DND-41 (cell line): ENCODE results near the gene FREY1.

ENCODE experiments used
- ATAC-seq: fragments of 200-7000 bp; cut with Tn5 transposase; 3 replicates; pipeline ENCODE4 v1.9.1; 2021; ENCODE audit warnings: low read depth; ENCODE audit not compliant: insufficient read depth
- DNase-seq: peaks from one replicate; pipeline ENCODE4 v3.0.0-alpha.2; 2020
- H2AFZ ChIP-seq: 2 replicates; pipeline ENCODE4 v1.6.0; 2012; ENCODE audit warnings: low read depth, low read length
- H3K27ac ChIP-seq: 2 replicates; pipeline ENCODE4 v1.5.1; 2012; ENCODE audit warnings: low read length, inconsistent platforms
- H3K27me3 ChIP-seq: fragments of 200-600 bp; sonication (generic); 2 replicates; pipeline ENCODE4 v1.6.0; 2012; ENCODE audit warnings: low read length, mild to moderate bottlenecking, inconsistent platforms; ENCODE audit not compliant: insufficient read depth, poor library complexity
- H3K36me3 ChIP-seq: 2 replicates; pipeline ENCODE4 v1.5.1; 2012; ENCODE audit warnings: low read length, inconsistent platforms; ENCODE audit not compliant: insufficient read depth
- H3K4me1 ChIP-seq: 2 replicates; pipeline ENCODE4 v1.5.1; 2012; ENCODE audit warnings: mild to moderate bottlenecking, low read length; ENCODE audit not compliant: insufficient read depth
- H3K4me2 ChIP-seq: 2 replicates; pipeline ENCODE4 v1.6.0; 2012; ENCODE audit warnings: mild to moderate bottlenecking, moderate library complexity, low read length, inconsistent platforms; ENCODE audit not compliant: insufficient read depth
- H3K4me3 ChIP-seq, 2 experiments: fragments of 200-600 bp in 1 of 2; shearing (Covaris generic) in 1 of 2; 2 replicates each; pipeline ENCODE4 v1.5.1; 2012 to 2016; ENCODE audit warnings: inconsistent platforms in 2 of 2, low read length in 2 of 2, mild to moderate bottlenecking in 2 of 2, low read depth in 1 of 2, moderate library complexity in 1 of 2
- H3K79me2 ChIP-seq: 2 replicates; pipeline ENCODE4 v1.6.0; 2012; ENCODE audit warnings: low read length, inconsistent platforms; ENCODE audit not compliant: insufficient read depth
- H3K9ac ChIP-seq: 2 replicates; pipeline ENCODE4 v1.6.0; 2012; ENCODE audit warnings: low read depth, mild to moderate bottlenecking, inconsistent platforms, low read length, moderate library complexity
- H3K9me3 ChIP-seq: 2 replicates; pipeline ENCODE4 v1.5.1; 2012; ENCODE audit warnings: low read length, moderate library complexity, mild to moderate bottlenecking, inconsistent platforms; ENCODE audit not compliant: insufficient read depth, severe bottlenecking
- H4K20me1 ChIP-seq: 2 replicates; pipeline ENCODE4 v1.6.0; 2012; ENCODE audit warnings: low read length; ENCODE audit not compliant: insufficient read depth
- CTCF ChIP-seq: IDR thresholded peaks from 2 replicates; pipeline ENCODE4 v1.5.1; 2012; ENCODE audit warnings: borderline replicate concordance, low read length, moderate library complexity, mild to moderate bottlenecking; ENCODE audit not compliant: poor library complexity, severe bottlenecking; ENCODE audit errors: extremely low read depth
- EZH2 ChIP-seq: IDR thresholded peaks from 3 replicates; pipeline ENCODE4 v1.6.1; 2012; ENCODE audit warnings: borderline replicate concordance, low read depth, mild to moderate bottlenecking, moderate library complexity, low read length, inconsistent platforms; ENCODE audit not compliant: severe bottlenecking

Gene FREY1

GRCh38 chr11:45857961-45858474 is 49.1 kb downstream of the FREY1 start:
- Histone ChIP-seq H3K9me3 (no peaks in the 10 kb centered on the region), H3K27me3 (no peaks in the 10 kb centered on the region), H3K9ac (no peak overlapping the region), H3K4me2 (no peak overlapping the region), H2AFZ (no peak overlapping the region), H3K4me1 (no peaks in the 10 kb centered on the region), H3K36me3 (peaks cover 68% of the 10 kb centered on the region), H3K27ac (no peak overlapping the region), H4K20me1 (peaks cover 4% of the 10 kb centered on the region; the same call in 1 of the 2 replicates), H3K4me3 (no peak overlapping the region), H3K79me2 (peaks cover 12% of the 10 kb centered on the region)
- DNase-seq: no peak
- no peak for ATAC-seq
- no peak for TF ChIP-seq CTCF
- no peak for TF ChIP-seq EZH2
